Natural killer cell (primary cell): Measurements from ENCODE around the gene INS. TPM values are rescaled to one million over a fixed set of nuclear protein-coding genes. Genes with fewer than 3 reads are reported as not detected.

Experiments used
- ATAC-seq, 3 donors: fragments of 150-1000 bp in 2 of 3; fragments of 200-7000 bp in 1 of 3; cut with Tn5 transposase; 1 replicate in 1 of 3; 2 replicates in 2 of 3; pipeline ENCODE4 v1.10.0; 2021; ENCODE audit warnings: mild to moderate bottlenecking in 2 of 3, moderate library complexity in 2 of 3
- DNase-seq, 2 donors: peaks; one replicate each; pipeline versions ENCODE4 v3.0.0 to v3.0.0-alpha.2; 2013 to 2021; ENCODE audit warnings: mixed read lengths in 1 of 2
- H3K27ac ChIP-seq: one replicate; pipeline ENCODE4 v1.5.1; 2013; ENCODE audit warnings: mild to moderate bottlenecking, low read length
- H3K27me3 ChIP-seq: one replicate; pipeline ENCODE4 v1.6.1; 2013; ENCODE audit warnings: low read length; ENCODE audit not compliant: control insufficient read depth, insufficient read depth
- H3K36me3 ChIP-seq: one replicate; pipeline ENCODE4 v1.6.1; 2013; ENCODE audit warnings: low read length; ENCODE audit not compliant: control insufficient read depth, insufficient read depth
- H3K4me1 ChIP-seq: one replicate; pipeline ENCODE4 v1.6.1; 2013; ENCODE audit warnings: low read length; ENCODE audit not compliant: control insufficient read depth, insufficient read depth
- H3K4me3 ChIP-seq: one replicate; pipeline ENCODE4 v1.5.1; 2013; ENCODE audit warnings: low read length
- H3K9me3 ChIP-seq: one replicate; pipeline ENCODE4 v1.6.1; 2013; ENCODE audit warnings: low read length; ENCODE audit not compliant: control insufficient read depth, insufficient read depth
- H3K27ac Mint-ChIP-seq, 2 donors: one replicate each; pipeline ENCODE4 v1.8.0; 2022; ENCODE audit warnings: mild to moderate bottlenecking in 2 of 2, mixed read lengths in 2 of 2, moderate library complexity in 1 of 2
- H3K27me3 Mint-ChIP-seq, 2 donors: one replicate each; pipeline ENCODE4 v1.8.0; 2022; ENCODE audit warnings: low read depth in 2 of 2, mixed read lengths in 2 of 2
- H3K36me3 Mint-ChIP-seq: one replicate; pipeline ENCODE4 v1.8.0; 2022; ENCODE audit warnings: mixed read lengths
- H3K4me1 Mint-ChIP-seq, 2 donors: one replicate each; pipeline ENCODE4 v1.8.0; 2022; ENCODE audit warnings: mixed read lengths in 2 of 2
- H3K4me3 Mint-ChIP-seq: one replicate; pipeline ENCODE4 v1.8.0; 2022; ENCODE audit warnings: mild to moderate bottlenecking, moderate library complexity, mixed read lengths
- H3K9me3 Mint-ChIP-seq, 2 donors: one replicate each; pipeline ENCODE4 v1.8.0; 2022; ENCODE audit warnings: mixed read lengths in 2 of 2
- CTCF ChIP-seq: fragments of 200-600 bp; IDR thresholded peaks from one replicate; pipeline ENCODE4 v1.8.0; 2022; ENCODE audit warnings: antibody characterized with exemption
- WGBS: methylation state at CpG from one replicate; pipeline ENCODE4 v1.1.7; 2013; ENCODE audit warnings: missing lambda C conversion rate; ENCODE audit not compliant: insufficient coverage; 5-methylcytosine and 5-hydroxymethylcytosine counted together
- intact Hi-C: fragments of 100-400 bp; cut with micrococcal nuclease; formaldehyde crosslinking; loops from one replicate; pipeline ENCODE4 v1.14.2; 2022
- total RNA-seq, 4 donors: library from RNA; stranded (reverse); fragments of 120-200 nt in 1 of 4; gene quantifications; one replicate each; pipeline versions ENCODE4 v1.2.3 to v1.2.4, GENCODE V29; 2013 to 2022

The INS gene
- total RNA-seq, 3 donors from 2014 or later (not counting 1 experiment from before 2014, with no cell fraction given): not detected

DNA sequence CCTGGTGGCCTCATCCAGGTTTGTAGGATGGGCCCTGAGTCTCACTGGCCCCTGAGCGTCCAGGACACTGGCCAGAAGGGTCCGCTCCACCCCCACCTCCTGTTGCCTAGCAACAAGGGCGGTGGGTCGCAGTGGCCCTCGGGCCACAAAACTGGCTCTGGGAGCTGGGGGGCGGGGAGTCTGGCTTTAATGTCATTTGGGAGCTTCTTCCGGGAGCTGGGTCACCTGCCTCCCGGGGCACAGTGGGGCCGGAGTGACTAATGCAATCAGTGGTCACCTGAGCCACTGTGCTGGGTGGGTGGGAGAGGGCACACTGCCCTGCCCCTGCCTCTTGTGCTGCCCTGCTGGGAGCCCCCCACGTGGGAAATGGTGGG lies 8.0 kb upstream of the INS start:
- no peak for TF ChIP-seq CTCF
- ATAC-seq: no peak
- no peaks in the 10 kb centered on the region for H3K4me1 Mint-ChIP-seq

GRCh38 chr11:2168286-2169004 lies 7.4 kb upstream of the INS start:
- no peaks in the 10 kb centered on the region for H3K9me3 Mint-ChIP-seq
- no peak overlapping the region for H3K4me3 Mint-ChIP-seq
- H3K27me3 ChIP-seq: no peaks in the 10 kb centered on the region
- no peaks in the 10 kb centered on the region for H3K9me3 ChIP-seq
- no peaks in the 10 kb centered on the region for H3K36me3 Mint-ChIP-seq
- 88% methylated on average over 33 of the region's 33 CpGs for WGBS
- H3K27ac ChIP-seq: no peak overlapping the region
- H3K27me3 Mint-ChIP-seq: peaks cover 0 to 7% of the 10 kb centered on the region in 2 donors
- H3K4me3 ChIP-seq: no peak overlapping the region
- DNase-seq (no peak), ATAC-seq (no peak)
- no peaks in the 10 kb centered on the region for H3K4me1 ChIP-seq
- TF ChIP-seq CTCF: no peak
- no peaks in the 10 kb centered on the region for H3K4me1 Mint-ChIP-seq
- intact Hi-C loops: no loop called here
- H3K36me3 ChIP-seq: no peaks in the 10 kb centered on the region
- no peak overlapping the region for H3K27ac Mint-ChIP-seq

More for the DNA sequence above, 8.0 kb upstream of the INS start:
- no peak overlapping the region for H3K4me3 Mint-ChIP-seq
- H3K4me3 ChIP-seq: no peak overlapping the region
- no peaks in the 10 kb centered on the region for H3K36me3 ChIP-seq
- intact Hi-C loops: no loop called here
- DNase-seq: no peak
- no peak overlapping the region for H3K27ac Mint-ChIP-seq
- no peaks in the 10 kb centered on the region for H3K9me3 ChIP-seq
- H3K27me3 Mint-ChIP-seq: peaks cover 0 to 7% of the 10 kb centered on the region in 2 donors
- H3K27ac ChIP-seq: no peak overlapping the region
- no peaks in the 10 kb centered on the region for H3K4me1 ChIP-seq
- no peaks in the 10 kb centered on the region for H3K27me3 ChIP-seq
- no peaks in the 10 kb centered on the region for H3K36me3 Mint-ChIP-seq
- 78% methylated on average over 10 of the region's 10 CpGs for WGBS
- H3K9me3 Mint-ChIP-seq: no peaks in the 10 kb centered on the region

GRCh38 chr11:2167141-2168045 lies 6.4 kb upstream of the INS start:
- H3K4me3 Mint-ChIP-seq: no peak overlapping the region
- H3K27ac ChIP-seq: no peak overlapping the region
- H3K36me3 ChIP-seq: no peaks in the 10 kb centered on the region
- H3K9me3 Mint-ChIP-seq: no peaks in the 10 kb centered on the region
- no peak overlapping the region for H3K27ac Mint-ChIP-seq
- H3K9me3 ChIP-seq: no peaks in the 10 kb centered on the region
- H3K4me1 ChIP-seq: no peaks in the 10 kb centered on the region
- intact Hi-C loops: no loop called here
- 78% methylated on average over 31 of the region's 31 CpGs for WGBS
- H3K36me3 Mint-ChIP-seq: no peaks in the 10 kb centered on the region
- no peak for TF ChIP-seq CTCF
- no peak for DNase-seq
- peaks cover 0 to 3% of the 10 kb centered on the region in 2 donors for H3K27me3 Mint-ChIP-seq
- no peak overlapping the region for H3K4me3 ChIP-seq
- H3K4me1 Mint-ChIP-seq: no peaks in the 10 kb centered on the region
- no peak for ATAC-seq
- no peaks in the 10 kb centered on the region for H3K27me3 ChIP-seq
